Keratinocyte (primary cell): ENCODE measurements around the gene CYP2F1.

Experiments used
- CTCF ChIP-seq, 3 experiments: IDR thresholded peaks in 1 of 3; conservative IDR thresholded peaks in 1 of 3; optimal IDR thresholded peaks in 1 of 3; 2 replicates in 2 of 3; 3 replicates in 1 of 3; pipeline versions ENCODE3 to v1.5.1; 2011; ENCODE audit warnings: low read length in 3 of 3, mild to moderate bottlenecking in 3 of 3, moderate library complexity in 2 of 3, control low read depth in 1 of 3, inconsistent platforms in 1 of 3; ENCODE audit not compliant: insufficient read depth in 2 of 3; ENCODE audit errors: extremely low read depth in 1 of 3
- EZH2 ChIP-seq: IDR thresholded peaks from one replicate; pipeline ENCODE4 v1.6.1; 2012; ENCODE audit warnings: inconsistent platforms, mild to moderate bottlenecking, low read length, moderate library complexity

- TF ChIP-seq CTCF (optimal IDR thresholded peaks at IDR 0.05 in 1 of 3, IDR thresholded peaks at IDR 0.05 in 1 of 3, conservative IDR thresholded peaks at IDR 0.05 in 1 of 3; ENCODE audit: extremely low read depth in 1 of 3, insufficient read depth in 2 of 3, low read length in 3 of 3) (no peak), EZH2 (no peak)
These were observed 16.9 kb upstream of the CYP2F1 start for GRCh38 chr19:41097302-41097701.
